ENCODE data around the gene IGSF3. TPM values are rescaled to one million over a fixed set of nuclear protein-coding genes. Genes with fewer than 3 reads are reported as not detected.
A peak's percentile ranks its signal among the peaks of the same experiment; 100 is the strongest.

IGSF3 gene
- total RNA-seq, 4 donors from 2014 or later: 2.6 to 4.6 (median 3.4) TPM

DNA sequence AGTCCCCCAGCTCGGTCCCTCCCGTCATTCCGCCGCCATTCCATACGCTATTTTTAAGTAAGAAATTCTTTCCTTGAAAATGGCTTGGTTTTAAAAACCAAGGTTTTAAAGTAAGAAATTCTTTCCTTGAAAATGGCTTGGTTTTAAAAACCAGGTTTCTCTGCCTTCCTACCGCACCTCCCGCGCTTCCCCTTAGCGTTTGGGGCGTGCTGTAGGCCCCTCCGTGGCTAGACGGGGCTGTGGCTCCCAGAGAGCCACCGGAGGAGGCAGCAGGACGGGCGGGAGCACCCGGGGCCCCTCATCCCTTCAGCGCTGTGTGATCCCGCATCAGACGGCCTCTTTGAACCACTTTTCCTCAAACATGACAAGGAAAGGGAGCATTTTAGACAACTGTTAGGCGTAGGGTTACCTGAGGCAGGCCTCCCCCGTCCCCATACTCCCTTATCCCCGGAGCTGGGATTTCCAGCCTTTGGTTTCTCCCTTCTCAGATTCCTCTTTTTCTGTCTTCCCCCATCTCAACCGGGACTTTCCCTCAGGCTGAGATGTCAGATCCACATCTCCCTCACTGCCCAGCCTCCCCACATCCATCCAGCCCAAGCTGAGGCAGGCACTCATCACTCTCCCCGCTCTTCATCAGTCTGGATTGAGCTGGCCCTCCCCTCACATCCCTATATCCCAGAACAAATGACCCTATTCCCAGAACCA, 96.2 kb downstream of the IGSF3 start:
- ATAC-seq (ENCODE audit: low FRiP score) (no peak), DNase-seq (ENCODE audit: low spot score) (no peak)
- TF ChIP-seq CTCF (IDR thresholded peaks at IDR 0.05): no peak

DNA sequence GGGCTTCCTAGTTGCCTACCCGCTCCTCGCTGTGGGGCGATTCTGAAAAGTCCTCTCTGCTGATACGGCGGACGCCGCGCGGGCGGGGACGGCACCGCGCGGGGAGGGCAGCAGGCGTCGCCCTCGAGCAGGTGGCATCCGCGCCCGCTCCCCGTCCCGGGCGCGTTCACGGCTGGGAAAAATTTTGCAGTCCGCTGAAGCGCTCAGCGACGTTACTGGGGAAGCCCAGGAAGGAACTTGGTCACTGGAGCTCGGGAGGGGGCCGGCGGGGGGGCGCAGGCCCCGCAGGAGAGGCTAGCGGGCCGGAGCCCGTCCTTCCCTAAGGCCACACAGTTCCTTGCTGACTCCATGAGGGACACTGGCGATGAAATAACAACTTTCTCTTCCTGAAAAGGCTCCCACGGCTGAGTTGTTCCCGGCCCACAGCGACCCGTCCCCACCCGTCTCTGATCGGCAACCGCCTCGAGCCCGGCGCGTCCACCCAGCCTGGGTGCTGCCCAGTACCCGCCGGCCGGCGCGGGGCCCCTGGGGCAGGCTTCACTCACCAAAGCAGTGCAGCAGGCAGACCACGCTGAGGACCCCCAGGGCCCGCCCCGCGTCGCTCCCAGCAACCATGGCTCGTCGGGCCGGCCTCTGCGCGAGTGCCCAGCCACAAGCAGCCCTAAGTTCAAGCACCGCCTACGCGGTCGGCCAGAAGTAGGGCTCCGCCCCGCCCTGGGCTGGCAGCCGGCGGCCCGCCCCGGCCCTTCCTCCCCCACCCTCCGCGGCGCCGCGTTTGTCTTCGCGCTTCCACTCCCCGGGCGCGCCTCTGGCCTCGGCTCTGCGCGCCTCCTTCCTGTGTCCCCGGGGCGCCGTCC, 96.9 kb downstream of the IGSF3 start, which contains the start of gene CD58:
CD58 (minus strand) TSS at position 669 of the 857 bp plus-strand sequence; CDS start at position 615, 54 bp downstream.
- TF ChIP-seq CTCF (IDR thresholded peaks at IDR 0.05): no peak
- DNase-seq (ENCODE audit: low spot score): peak; percentile 59

DNA sequence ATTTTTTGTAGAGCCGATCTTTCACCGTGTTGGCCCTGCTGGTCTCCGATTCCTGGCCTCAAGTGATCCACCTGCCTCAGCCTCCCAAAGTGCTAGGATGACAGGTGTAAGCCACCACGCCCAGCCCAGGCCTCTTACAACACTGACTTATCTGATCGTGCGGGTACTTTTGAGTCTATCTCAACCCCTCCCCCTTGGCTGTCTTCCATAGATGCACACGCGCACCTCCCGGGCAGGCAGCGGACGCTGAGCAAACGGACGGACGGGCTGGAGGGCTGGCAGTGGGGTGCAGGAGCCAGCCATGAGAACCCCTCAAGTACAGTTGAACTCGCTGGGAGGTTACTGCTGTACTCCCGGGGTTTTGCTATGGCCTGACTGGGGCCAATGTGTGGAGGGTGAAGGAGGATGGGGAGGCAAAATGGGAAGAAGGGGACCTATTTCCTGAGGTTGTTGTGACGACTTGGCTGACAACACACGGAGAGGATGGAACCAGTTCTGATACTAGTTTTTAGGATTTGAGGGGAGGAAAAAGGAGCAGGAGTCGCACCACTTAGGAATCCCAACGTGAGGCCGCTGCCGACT, 97.7 kb downstream of the IGSF3 start:
- no peak for ATAC-seq (ENCODE audit: low FRiP score)
- DNase-seq (ENCODE audit: low spot score): no peak
- TF ChIP-seq CTCF (IDR thresholded peaks at IDR 0.05): no peak

More for the DNA sequence above, 96.9 kb downstream of the IGSF3 start, which contains the start of gene CD58:
- ATAC-seq (ENCODE audit: low FRiP score): peak; percentile 89

DNA sequence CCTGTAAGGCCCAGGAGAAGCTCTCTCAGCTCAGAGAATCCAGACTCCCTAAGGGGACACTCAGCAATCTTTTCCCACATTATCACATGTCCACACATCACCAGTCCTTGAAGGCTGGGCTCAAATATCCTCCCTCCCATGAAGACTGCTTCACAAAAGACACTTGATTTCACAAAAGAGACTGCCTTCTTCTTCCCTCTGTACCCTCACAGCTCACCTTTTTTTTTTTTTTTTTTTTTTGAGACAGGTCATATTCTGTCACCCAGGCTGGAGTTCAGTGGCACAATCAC, 98.2 kb downstream of the IGSF3 start:
- no peak for ATAC-seq (ENCODE audit: low FRiP score)
- no peak for TF ChIP-seq CTCF (IDR thresholded peaks at IDR 0.05)
- no peak for DNase-seq (ENCODE audit: low spot score)

- ATAC-seq (ENCODE audit: low FRiP score): no peak
- TF ChIP-seq CTCF (IDR thresholded peaks at IDR 0.05): no peak
- no peak for DNase-seq (ENCODE audit: low spot score)
Measured at GRCh38 chr1:116568662-116569380, 98.7 kb downstream of the IGSF3 start.

- ATAC-seq (ENCODE audit: low FRiP score): no peak
- TF ChIP-seq CTCF (IDR thresholded peaks at IDR 0.05): no peak
- DNase-seq (ENCODE audit: low spot score): no peak
Measured at GRCh38 chr1:116567790-116568661, 99.5 kb downstream of the IGSF3 start.

Measured in omental fat pad (tissue), 4 donors.